Dermis blood vessel endothelial cell (primary cell): ENCODE data around the gene AKR7A3. TPM values are rescaled to one million over a fixed set of nuclear protein-coding genes. Genes with fewer than 3 reads are reported as not detected.
"Not testable (repeated sequence)": the region's sequence is repeated elsewhere in the genome, so short reads cannot be mapped to it uniquely, and the experiment has no call there.

Experiments used
- DNase-seq: peaks from one replicate; pipeline ENCODE4 v3.0.0; 2010
- total RNA-seq: library from RNA; depleted of rRNA; stranded (reverse); fragments of >200 nt; gene quantifications from 2 replicates; pipeline ENCODE4 v1.2.3, GENCODE V29; 2014

The AKR7A3 gene
- total RNA-seq, 1 donor from 2014 or later = 0.34 TPM

- DNase-seq = no peak
Observed at GRCh38 chr1:19317126-19317910, 28.7 kb upstream of the AKR7A3 start.

DNA sequence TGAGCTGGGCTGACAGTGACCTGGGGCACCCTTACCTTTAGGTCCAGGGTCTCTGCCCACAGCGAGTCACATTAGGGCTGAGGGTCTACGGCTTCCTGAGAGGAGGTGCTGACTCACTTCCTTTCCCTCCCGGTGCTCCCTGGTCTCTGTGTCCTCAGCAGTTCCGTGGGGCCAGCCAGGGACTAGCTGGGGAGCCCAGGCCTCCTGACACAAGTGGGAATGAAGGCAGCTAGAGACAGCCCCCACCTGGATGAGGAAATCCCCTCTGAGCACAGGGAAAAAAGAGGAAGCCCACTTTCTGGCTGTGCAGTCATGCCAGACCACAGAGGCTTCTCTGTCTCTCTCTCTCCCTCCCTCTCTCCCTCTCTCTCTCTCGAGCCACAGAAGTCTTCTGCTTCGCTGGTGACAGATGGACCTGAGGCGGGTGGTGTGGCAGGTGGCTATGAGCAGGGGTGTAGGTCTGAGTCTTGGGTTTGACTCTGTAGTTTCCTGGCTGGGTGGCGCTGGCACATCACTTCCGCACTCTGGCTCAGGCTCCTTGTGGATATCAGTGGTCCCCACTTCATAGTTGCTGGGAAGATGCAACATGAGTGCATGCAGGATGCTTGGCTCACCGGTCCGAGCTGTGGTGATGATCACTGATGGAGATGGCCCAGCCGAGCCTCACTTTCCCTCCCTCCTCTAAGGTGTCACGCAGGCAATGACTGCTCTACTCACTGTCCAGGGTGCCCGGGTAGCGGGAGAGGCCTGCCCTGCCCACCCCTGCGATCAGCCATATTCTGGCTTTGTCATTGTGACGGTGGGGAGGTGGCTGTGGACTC lies 27.0 kb upstream of the AKR7A3 start:
- DNase-seq = peak; percentile 64

- no peak for DNase-seq
Observed at GRCh38 chr1:19313961-19314882, 25.7 kb upstream of the AKR7A3 start.

DNA sequence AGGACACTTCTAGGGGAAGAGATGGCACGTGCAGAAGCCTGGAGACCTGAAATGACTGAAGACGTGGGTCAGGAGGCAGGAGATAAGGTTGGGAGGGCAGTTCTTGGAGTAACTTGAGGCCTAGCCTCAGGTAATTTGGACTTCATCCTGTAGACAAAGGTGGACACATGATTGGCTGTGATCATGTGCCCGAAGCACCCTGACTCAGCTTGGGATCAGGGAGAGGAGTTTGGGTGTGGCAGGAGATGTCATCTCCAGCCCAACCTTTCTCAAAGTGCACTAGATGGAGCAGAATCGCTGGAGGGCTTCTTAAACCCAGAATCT lies 25.0 kb upstream of the AKR7A3 start:
- no peak for DNase-seq

GRCh38 chr1:19312782-19313635 lies 24.4 kb upstream of the AKR7A3 start:
- no peak for DNase-seq

- DNase-seq = peak; percentile 96
Observed at GRCh38 chr1:19311931-19312781, 23.6 kb upstream of the AKR7A3 start, which contains the start of the genes AKR7A2 and SLC66A1. Gene AKR7A2, minus strand, starts transcription at chr1:19312144. Its CDS starts 20 bp downstream, at chr1:19312124. Gene SLC66A1, plus strand, starts transcription at chr1:19312326. Its CDS starts 5,352 bp downstream, at chr1:19317678.

GRCh38 chr1:19311503-19311930 lies 22.9 kb upstream of the AKR7A3 start:
- no peak for DNase-seq

- DNase-seq = peak; percentile 18
Observed at GRCh38 chr1:19310720-19311502, 22.3 kb upstream of the AKR7A3 start.

- DNase-seq = no peak
Observed at GRCh38 chr1:19310061-19310460, 21.5 kb upstream of the AKR7A3 start.

GRCh38 chr1:19309123-19309813 lies 20.7 kb upstream of the AKR7A3 start:
- peak; percentile 49 for DNase-seq

- no peak for DNase-seq
Observed at GRCh38 chr1:19308509-19308907, 19.9 kb upstream of the AKR7A3 start.

GRCh38 chr1:19307794-19308508 lies 19.4 kb upstream of the AKR7A3 start:
- no peak for DNase-seq

- no peak for DNase-seq
Observed at GRCh38 chr1:19306941-19307340, 18.4 kb upstream of the AKR7A3 start.

DNA sequence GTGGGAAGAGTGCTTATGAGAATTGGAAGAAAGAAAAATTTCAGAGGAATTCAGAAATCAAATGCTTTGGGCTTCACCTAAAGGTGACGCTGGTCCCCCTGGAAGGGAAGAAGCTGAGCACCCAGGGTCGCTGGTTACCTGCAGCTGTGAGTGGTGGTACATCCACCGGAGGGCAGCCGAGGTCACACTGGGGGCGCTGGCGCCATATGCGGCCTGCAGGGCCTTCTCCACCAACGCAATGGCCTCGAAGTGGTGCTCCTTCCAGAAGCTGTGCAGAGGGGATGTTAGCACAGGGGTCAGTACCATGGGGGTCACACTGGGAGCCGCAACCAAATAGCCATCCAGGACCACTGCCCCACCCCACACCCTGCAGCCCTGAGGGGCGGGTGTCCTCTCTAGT lies 17.3 kb upstream of the AKR7A3 start:
- DNase-seq = no peak

DNA sequence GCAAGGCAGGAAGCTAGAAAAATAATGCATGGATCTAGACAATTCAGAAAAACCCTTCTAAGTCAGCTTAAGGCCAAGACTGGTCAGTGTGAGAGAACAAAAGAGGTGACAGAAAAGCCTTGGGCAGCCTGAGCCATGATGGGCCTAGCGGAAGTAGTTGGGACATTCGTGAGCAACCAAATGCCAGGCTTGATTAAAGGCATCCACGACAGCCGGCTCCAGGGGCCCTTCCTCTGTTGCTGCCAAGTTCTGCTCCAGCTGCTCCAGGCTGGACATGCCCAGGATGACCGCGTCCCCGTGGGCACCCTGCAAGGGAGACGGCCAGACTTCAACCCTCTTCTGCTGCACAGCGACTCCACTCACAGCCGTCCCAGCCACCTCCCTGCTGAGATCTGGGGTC lies 15.5 kb upstream of the AKR7A3 start:
- DNase-seq = not testable (repeated sequence)

DNA sequence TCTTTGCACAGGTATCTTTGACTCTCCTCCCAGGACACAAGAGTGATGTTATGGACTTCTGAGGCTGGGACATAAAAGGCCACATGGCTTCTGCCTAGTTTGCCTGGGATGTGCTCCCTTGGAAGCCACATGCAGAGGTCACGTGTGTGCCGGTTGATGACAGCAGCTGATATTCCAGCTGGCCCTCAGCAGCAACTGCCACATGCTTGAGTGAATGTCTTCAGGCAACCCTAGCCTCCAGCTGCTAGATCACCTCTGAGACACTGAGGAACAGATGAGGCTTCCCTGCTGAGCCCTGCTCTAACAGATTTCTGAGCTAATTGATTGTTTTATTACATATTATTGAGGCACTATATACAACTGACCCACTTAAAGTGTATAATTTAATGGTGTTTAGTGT lies 11.6 kb upstream of the AKR7A3 start:
- DNase-seq = no peak

DNA sequence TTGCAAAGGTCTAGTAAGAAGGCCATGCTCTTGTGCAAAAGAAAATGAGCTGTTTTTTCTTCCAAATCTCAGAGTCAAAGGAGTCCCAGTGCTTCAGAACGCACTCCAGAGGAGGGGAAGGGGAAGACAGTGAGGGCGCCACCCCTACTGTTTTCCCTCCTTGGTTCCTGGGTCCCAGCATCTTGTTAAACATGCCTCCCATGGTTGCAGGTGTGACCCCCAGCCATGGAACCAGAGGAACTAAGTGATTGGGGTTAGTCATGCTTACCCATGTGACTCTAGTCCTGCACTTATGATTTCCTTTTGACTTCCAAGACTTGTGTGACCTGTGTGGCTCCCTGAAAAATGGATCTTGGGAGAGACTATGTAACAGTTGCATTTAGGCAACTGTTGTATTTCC lies 6.1 kb upstream of the AKR7A3 start:
- DNase-seq = no peak

GRCh38 chr1:19289244-19289643 lies 674 bp upstream of the AKR7A3 start:
- no peak for DNase-seq
